Tibial artery (tissue), 4 donors: ENCODE data around the gene ARFRP1.

Source experiments
- DNase-seq, 2 donors: peaks; one replicate each; pipeline ENCODE4 v3.0.0-alpha.2; 2019
- H3K27ac ChIP-seq, 2 donors: fragments of 200-600 bp; sonication (generic) in 1 of 2; 1 replicate in 1 of 2; 2 replicates in 1 of 2; pipeline ENCODE4 v1.5.1; 2018 to 2019; ENCODE audit warnings: mild to moderate bottlenecking in 1 of 2
- H3K27me3 ChIP-seq, 2 donors: fragments of 200-600 bp; sonication (generic) in 1 of 2; one replicate each; pipeline versions ENCODE4 v1.5.1 to v1.6.0; 2016 to 2019
- H3K36me3 ChIP-seq, 3 donors: fragments of 200-600 bp; sonication (generic) in 2 of 3; one replicate each; pipeline ENCODE4 v1.5.1; 2016 to 2019; ENCODE audit warnings: mild to moderate bottlenecking in 2 of 3
- H3K4me1 ChIP-seq, 4 donors: fragments of 200-600 bp; sonication (generic) in 2 of 4; 1 replicate in 3 of 4; 2 replicates in 1 of 4; pipeline ENCODE4 v1.5.1; 2016 to 2019
- H3K4me3 ChIP-seq, 2 donors: fragments of 200-600 bp; sonication (generic) in 1 of 2; 1 replicate in 1 of 2; 2 replicates in 1 of 2; pipeline ENCODE4 v1.5.1; 2018 to 2019; ENCODE audit warnings: mild to moderate bottlenecking in 2 of 2
- H3K9me3 ChIP-seq, 3 donors: fragments of 200-600 bp; sonication (generic) in 1 of 3; one replicate each; pipeline ENCODE4 v1.5.1; 2016 to 2019
- intact Hi-C: fragments of 100-400 bp; cut with DNase I; formaldehyde crosslinking; loops from one replicate; pipeline ENCODE4 v1.15.0; 2023; ENCODE audit warnings: low total_unique reads
- TF ChIP-seq, protein P1 (sequence below), 2 experiments: fragments of 200-600 bp in 1 of 2; fragments of 450-650 bp in 1 of 2; IDR thresholded peaks; one replicate each; pipeline ENCODE4 v1.5.1; 2017 to 2019; ENCODE audit warnings: antibody characterized with exemption in 2 of 2, mild to moderate bottlenecking in 1 of 2, moderate library complexity in 1 of 2

The ARFRP1 gene

DNA sequence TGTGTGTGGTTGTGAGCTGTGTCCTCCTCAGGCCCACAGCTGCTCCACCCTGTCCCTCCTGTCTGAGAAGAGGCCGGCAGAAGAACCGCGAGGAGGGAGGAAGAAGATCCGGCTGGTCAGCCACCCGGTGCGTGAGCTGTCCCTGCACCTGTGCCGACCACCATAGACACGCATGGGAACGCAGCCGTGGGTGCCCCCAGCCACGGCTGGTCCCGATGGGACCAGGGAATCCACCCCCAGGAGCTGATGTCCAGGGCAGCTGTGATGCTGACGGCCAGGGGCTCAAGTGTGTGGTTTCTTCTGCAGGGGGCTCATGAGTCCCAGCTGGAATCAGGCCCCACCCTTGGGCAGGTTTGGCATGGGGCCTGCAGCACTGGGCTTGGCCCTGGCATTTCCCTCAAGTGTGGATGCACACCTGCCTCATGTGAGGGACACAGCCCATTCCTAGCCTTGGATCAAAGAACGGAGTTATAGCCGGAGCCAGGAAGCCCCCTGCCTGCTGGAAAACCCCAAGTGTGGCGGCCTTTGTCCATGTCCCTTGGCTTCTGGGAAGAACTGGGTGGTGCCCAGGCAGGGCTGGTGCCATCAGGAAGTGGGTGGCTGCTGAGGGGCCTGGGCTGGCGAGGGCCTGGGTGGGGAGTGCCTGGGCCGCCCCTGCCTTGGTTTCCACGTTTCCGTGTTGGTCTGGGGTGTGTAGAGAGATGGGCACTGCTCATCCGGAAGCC lies 15.9 kb downstream of the ARFRP1 start:
- no peaks in the 10 kb centered on the region for H3K9me3 ChIP-seq
- DNase-seq: peak in 1 of 2 donors; percentile 66
- intact Hi-C loops: no loop called here
- H3K27ac ChIP-seq: no peak overlapping the region
- no peaks in the 10 kb centered on the region for H3K27me3 ChIP-seq
- H3K36me3 ChIP-seq: peaks cover 0 to 34% (median 28%) of the 10 kb centered on the region in 3 donors
- TF ChIP-seq, protein P1, sequence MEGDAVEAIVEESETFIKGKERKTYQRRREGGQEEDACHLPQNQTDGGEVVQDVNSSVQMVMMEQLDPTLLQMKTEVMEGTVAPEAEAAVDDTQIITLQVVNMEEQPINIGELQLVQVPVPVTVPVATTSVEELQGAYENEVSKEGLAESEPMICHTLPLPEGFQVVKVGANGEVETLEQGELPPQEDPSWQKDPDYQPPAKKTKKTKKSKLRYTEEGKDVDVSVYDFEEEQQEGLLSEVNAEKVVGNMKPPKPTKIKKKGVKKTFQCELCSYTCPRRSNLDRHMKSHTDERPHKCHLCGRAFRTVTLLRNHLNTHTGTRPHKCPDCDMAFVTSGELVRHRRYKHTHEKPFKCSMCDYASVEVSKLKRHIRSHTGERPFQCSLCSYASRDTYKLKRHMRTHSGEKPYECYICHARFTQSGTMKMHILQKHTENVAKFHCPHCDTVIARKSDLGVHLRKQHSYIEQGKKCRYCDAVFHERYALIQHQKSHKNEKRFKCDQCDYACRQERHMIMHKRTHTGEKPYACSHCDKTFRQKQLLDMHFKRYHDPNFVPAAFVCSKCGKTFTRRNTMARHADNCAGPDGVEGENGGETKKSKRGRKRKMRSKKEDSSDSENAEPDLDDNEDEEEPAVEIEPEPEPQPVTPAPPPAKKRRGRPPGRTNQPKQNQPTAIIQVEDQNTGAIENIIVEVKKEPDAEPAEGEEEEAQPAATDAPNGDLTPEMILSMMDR (IDR thresholded peaks at IDR 0.05): no peak
- H3K4me1 ChIP-seq: peaks cover 4 to 29% (median 22%) of the 10 kb centered on the region in 4 donors
- H3K4me3 ChIP-seq: no peak overlapping the region

DNA sequence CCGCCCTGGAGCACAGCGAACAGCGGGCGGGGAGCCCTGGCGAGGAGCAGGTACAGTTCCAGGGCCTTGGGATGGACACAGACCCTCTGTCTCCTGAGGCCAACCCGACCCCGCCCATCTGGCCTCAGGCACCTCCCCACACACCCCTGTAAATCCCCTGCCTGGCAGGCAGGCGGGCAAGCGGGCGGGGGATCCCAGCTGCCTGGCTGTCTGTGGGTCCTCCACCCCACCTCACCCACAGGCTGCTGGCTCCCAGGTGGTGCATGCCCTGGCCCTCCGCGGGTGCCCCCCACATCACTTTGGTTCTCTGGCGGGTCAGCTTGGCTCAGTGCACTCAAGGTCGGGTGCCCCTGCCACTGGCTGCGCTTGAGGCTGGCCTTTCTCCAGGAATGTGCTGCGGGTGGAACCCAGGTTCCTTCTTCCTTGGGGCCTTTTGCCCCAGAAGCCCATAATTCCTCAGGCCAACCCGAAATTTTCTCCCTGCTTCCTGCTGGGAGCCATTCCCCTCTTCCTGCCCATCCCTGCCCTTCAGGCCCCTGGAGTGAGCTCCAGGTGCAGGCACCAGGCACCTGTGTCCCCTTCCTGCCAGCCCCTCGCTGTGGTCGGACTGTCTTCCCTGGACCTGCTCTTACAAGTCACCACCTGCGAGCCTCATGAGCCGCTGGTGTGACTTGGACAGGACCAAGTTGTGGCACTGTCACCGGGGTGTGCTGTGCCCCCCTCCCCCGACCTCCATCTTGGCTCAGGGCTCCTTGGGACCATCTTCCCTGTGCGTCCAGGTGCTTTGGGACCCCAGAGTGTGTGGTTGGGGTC lies 16.7 kb downstream of the ARFRP1 start:
- peak in 1 of 2 donors; percentile 67 for DNase-seq
- H3K36me3 ChIP-seq: peaks cover 0 to 38% (median 28%) of the 10 kb centered on the region in 3 donors
- H3K27me3 ChIP-seq: no peaks in the 10 kb centered on the region
- H3K4me3 ChIP-seq: no peak overlapping the region
- intact Hi-C loops: no loop called here
- peaks cover 4 to 29% (median 23%) of the 10 kb centered on the region in 4 donors for H3K4me1 ChIP-seq
- no peaks in the 10 kb centered on the region for H3K9me3 ChIP-seq
- TF ChIP-seq, protein P1 (IDR thresholded peaks at IDR 0.05): no peak
- no peak overlapping the region for H3K27ac ChIP-seq

DNA sequence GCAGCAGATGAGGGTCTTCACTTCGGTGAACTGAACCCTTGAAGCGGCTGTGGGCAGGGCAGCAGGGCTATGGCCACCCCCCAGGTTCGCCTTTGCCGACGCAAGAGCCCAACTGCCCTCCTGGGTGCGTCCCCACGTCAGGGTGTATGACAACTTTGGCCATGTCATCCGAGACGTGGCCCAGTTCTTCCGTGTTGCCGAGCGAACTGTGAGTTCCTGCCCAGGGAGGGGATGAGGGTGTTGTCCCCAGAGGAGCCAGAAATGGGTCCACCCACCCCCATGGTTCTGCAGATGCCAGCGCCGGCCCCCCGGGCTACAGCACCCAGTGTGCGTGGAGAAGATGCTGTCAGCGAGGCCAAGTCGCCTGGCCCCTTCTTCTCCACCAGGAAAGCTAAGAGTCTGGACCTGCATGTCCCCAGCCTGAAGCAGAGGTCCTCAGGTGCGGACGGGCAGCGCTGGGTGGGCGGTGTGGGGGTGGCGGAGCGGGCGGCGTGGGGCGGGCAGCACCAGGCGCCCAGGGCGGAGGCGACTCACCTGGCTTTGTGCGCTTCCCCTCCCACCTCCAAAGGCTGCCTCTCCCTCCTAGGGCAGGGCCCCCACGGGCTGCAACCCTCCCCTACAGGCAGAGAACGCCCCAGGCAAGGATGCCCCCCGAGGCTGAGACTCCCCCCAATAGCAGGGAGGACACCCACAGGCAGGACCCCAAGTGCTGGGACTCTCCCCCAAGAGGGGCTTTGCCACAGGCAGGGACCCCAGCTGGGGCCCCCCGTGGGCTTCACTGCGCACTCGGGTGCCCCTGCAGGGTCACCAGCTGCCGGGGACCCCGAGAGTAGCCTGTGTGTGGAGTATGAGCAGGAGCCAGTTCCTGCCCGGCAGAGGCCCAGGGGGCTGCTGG lies 17.5 kb downstream of the ARFRP1 start:
- Histone ChIP-seq H3K4me1 (peaks cover 4 to 32% (median 21%) of the 10 kb centered on the region in 4 donors), H3K27me3 (no peaks in the 10 kb centered on the region), H3K4me3 (no peak overlapping the region), H3K27ac (no peak overlapping the region), H3K9me3 (no peaks in the 10 kb centered on the region), H3K36me3 (peaks cover 0 to 35% (median 21%) of the 10 kb centered on the region in 3 donors)
- intact Hi-C loops: no loop called here
- TF ChIP-seq, protein P1 (IDR thresholded peaks at IDR 0.05): no peak
- no peak for DNase-seq

DNA sequence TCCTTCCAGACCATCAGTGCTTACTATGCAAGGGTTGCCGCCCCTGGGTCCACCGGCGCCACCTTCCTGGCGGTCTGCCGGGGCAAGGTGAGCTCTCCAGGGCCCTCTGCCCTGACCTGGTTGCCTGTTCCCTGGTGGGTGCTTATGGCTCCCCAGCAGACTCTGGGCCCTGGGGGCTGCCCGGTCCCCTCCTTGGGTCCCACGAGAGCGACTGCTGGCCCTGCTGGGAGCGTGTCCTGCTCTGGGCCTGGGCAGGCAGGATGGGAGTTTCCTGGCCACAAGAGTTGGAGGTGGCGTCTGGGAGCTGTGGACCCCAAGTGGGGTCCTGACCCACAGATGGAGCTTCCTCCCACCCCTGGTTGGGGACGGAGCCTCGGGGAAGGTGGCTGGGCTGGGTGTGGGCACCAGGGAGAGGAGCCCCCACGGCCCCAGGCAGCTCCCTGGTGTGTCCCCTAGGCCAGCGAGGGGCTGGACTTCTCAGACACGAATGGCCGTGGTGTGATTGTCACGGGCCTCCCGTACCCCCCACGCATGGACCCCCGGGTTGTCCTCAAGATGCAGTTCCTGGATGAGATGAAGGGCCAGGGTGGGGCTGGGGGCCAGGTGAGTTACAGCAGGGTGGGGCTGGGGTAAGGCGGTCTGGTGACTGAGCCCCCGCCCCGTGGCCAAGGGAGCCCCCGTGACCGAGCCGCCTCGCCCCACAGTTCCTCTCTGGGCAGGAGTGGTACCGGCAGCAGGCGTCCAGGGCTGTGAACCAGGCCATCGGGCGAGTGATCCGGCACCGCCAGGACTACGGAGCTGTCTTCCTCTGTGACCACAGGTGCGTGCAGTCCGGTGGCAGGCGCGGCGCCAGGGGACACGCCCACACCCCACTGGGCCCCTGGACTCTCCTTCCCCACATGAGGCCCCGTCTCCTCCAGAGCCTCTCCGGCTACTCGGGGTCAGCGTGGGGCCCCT lies 18.5 kb downstream of the ARFRP1 start:
- no peak for DNase-seq
- no peaks in the 10 kb centered on the region for H3K27me3 ChIP-seq
- peaks cover 4 to 32% (median 21%) of the 10 kb centered on the region in 4 donors for H3K4me1 ChIP-seq
- peaks cover 0 to 26% (median 11%) of the 10 kb centered on the region in 3 donors for H3K36me3 ChIP-seq
- intact Hi-C loops: no loop called here
- H3K4me3 ChIP-seq: no peak overlapping the region
- peak overlapping the region in 1 of 2 donors; percentile 38 for H3K27ac ChIP-seq
- H3K9me3 ChIP-seq: no peaks in the 10 kb centered on the region
- TF ChIP-seq, protein P1 (IDR thresholded peaks at IDR 0.05): no peak
